Subcutaneous adipose tissue (tissue), 4 donors: ENCODE data around the gene TMEM184A. TPM values are rescaled to one million over a fixed set of nuclear protein-coding genes. Genes with fewer than 3 reads are reported as not detected.

ENCODE experiments used
- total RNA-seq, 4 donors: library from RNA; depleted of rRNA; stranded (reverse); fragments of >200 nt; gene quantifications; one replicate each; pipeline ENCODE4 v1.1.0, GENCODE V29; 2016
- TF ChIP-seq, protein P1 (sequence below): fragments of 450-650 bp; IDR thresholded peaks from one replicate; pipeline ENCODE4 v1.5.1; 2016; ENCODE audit warnings: low read depth, mild to moderate bottlenecking, control low read depth, antibody characterized with exemption, moderate library complexity

Gene TMEM184A
- total RNA-seq, 4 donors from 2014 or later, result under 0.01 to 0.17 TPM; not detected in 2

GRCh38 chr7:1598961-1599639 is 43.1 kb upstream of the TMEM184A start:
- TF ChIP-seq, protein P1, sequence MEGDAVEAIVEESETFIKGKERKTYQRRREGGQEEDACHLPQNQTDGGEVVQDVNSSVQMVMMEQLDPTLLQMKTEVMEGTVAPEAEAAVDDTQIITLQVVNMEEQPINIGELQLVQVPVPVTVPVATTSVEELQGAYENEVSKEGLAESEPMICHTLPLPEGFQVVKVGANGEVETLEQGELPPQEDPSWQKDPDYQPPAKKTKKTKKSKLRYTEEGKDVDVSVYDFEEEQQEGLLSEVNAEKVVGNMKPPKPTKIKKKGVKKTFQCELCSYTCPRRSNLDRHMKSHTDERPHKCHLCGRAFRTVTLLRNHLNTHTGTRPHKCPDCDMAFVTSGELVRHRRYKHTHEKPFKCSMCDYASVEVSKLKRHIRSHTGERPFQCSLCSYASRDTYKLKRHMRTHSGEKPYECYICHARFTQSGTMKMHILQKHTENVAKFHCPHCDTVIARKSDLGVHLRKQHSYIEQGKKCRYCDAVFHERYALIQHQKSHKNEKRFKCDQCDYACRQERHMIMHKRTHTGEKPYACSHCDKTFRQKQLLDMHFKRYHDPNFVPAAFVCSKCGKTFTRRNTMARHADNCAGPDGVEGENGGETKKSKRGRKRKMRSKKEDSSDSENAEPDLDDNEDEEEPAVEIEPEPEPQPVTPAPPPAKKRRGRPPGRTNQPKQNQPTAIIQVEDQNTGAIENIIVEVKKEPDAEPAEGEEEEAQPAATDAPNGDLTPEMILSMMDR, result no peak

GRCh38 chr7:1598286-1598685 is 42.3 kb upstream of the TMEM184A start:
- TF ChIP-seq, protein P1, result no peak

DNA sequence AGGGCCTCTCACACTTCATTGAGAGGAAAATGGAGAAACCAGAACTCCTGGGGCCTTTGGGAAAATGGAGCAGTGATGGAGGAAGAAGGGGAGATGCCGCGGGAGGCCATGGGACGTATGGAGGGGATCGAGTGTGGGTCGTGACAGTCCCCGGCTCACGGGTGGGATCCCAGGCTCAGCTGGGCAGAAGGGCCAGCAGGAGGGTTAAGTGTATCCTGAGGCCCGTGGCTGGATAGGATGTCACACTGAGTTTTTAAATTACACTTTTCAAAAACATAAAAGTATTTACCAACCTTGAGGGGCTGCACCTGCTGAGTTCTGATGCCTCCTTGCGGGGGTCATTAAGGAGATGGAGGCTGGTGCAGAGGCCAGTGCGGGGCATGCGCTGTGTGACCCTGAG is 41.8 kb upstream of the TMEM184A start:
- TF ChIP-seq, protein P1, result no peak

GRCh38 chr7:1597066-1597760 is 41.2 kb upstream of the TMEM184A start:
- TF ChIP-seq, protein P1, result no peak

DNA sequence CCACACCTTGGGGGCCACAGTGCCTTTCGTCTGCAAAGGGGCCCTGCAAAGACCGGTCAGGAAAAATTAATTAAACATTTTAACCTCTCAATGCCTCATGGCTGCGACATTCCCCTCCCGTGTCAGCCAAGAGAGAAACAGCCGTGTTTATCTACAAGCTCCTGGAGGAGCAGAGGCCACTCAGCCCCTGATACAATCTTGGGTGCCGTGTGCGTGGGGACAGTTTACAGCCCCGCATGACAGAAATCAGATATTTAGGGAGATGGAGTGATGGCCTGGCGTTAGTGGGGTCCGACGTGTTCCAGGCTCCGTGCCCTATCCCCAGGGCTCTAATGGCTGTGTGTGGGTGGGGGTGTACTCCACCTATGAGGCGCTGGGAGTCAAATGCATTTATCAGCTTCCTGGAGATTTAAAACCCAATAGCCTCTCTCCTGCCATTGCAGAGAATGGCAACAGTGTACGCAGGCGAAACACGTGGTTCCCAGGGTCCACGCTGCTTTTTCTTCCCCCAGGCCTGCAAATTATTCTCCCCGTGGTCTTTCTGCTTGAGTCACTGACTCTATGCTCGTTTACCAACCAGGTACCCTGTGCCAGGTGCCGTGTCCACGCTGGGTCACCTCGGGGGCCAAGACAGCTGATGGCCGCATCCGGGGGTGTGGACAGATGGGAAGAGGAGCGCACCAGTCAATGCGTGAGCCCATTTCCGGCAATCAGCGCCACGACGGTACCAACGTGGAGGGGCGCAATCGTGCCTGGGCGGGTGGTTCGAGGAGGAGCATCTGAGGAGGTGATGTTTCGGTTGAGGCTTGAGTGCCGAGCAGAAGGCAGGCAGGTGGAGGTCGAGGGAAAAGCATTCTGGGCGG is 40.4 kb upstream of the TMEM184A start:
- TF ChIP-seq, protein P1, result no peak

GRCh38 chr7:1595636-1596035 is 39.6 kb upstream of the TMEM184A start:
- TF ChIP-seq, protein P1, result no peak

GRCh38 chr7:1595027-1595426 is 39.0 kb upstream of the TMEM184A start:
- TF ChIP-seq, protein P1, result no peak
